Immature natural killer cell (primary cell): Measurements from ENCODE around the gene MIEF2. TPM values are rescaled to one million over a fixed set of nuclear protein-coding genes. Genes with fewer than 3 reads are reported as not detected.

Source experiments
- DNase-seq, 3 donors: peaks; one replicate each; pipeline ENCODE4 v3.0.0; 2022; ENCODE audit warnings: mixed read lengths in 1 of 3
- H3K27ac Mint-ChIP-seq, 6 donors: one replicate each; pipeline ENCODE4 v1.8.0; 2020; ENCODE audit warnings: mixed read lengths in 6 of 6, mild to moderate bottlenecking in 5 of 6, inconsistent platforms in 4 of 6, moderate library complexity in 3 of 6
- H3K27me3 Mint-ChIP-seq, 3 donors: one replicate each; pipeline ENCODE4 v1.8.0; 2020 to 2021; ENCODE audit warnings: low read depth in 3 of 3, mild to moderate bottlenecking in 3 of 3, mixed read lengths in 3 of 3, moderate library complexity in 3 of 3, inconsistent platforms in 1 of 3
- H3K36me3 Mint-ChIP-seq, 3 donors: one replicate each; pipeline ENCODE4 v1.8.0; 2020; ENCODE audit warnings: mixed read lengths in 3 of 3, inconsistent platforms in 2 of 3, mild to moderate bottlenecking in 2 of 3
- H3K4me1 Mint-ChIP-seq, 2 donors: one replicate each; pipeline ENCODE4 v1.8.0; 2020; ENCODE audit warnings: inconsistent platforms in 2 of 2, mild to moderate bottlenecking in 2 of 2, mixed read lengths in 2 of 2, moderate library complexity in 1 of 2
- H3K4me3 Mint-ChIP-seq, 5 donors: one replicate each; pipeline ENCODE4 v1.8.0; 2020; ENCODE audit warnings: mild to moderate bottlenecking in 5 of 5, mixed read lengths in 5 of 5, inconsistent platforms in 3 of 5, moderate library complexity in 3 of 5
- H3K9me3 Mint-ChIP-seq, 6 donors: one replicate each; pipeline ENCODE4 v1.8.0; 2020; ENCODE audit warnings: mild to moderate bottlenecking in 6 of 6, mixed read lengths in 6 of 6, inconsistent platforms in 4 of 6, moderate library complexity in 3 of 6
- polyA plus RNA-seq, 3 donors: library from polyadenylated mRNA; unstranded; fragments of 300-500 nt; fragmentation: Illumina TruSeq; gene quantifications; one replicate each; pipeline ENCODE4 v1.2.3, GENCODE V29; 2021

The MIEF2 gene
- polyA plus RNA-seq, 3 donors from 2014 or later, result 14.9 to 20.1 (median 17.4) TPM

- no peak for DNase-seq
- Mint-ChIP-seq H3K27ac (peak overlapping the region in 1 of 6 donors; percentile 24), H3K36me3 (no peaks in the 10 kb centered on the region), H3K4me3 (peak overlapping the region in 4 of 5 donors; percentile 5 to 49 (median 40)), H3K27me3 (peaks cover 0 to 5% (median 0%) of the 10 kb centered on the region in 3 donors), H3K4me1 (peaks cover 35 to 37% of the 10 kb centered on the region in 2 donors), H3K9me3 (no peaks in the 10 kb centered on the region)
Measured at GRCh38 chr17:18256351-18256750, 4.1 kb upstream of the MIEF2 start.

GRCh38 chr17:18256776-18257175 is 3.7 kb upstream of the MIEF2 start:
- peaks cover 0 to 5% (median 0%) of the 10 kb centered on the region in 3 donors for H3K27me3 Mint-ChIP-seq
- H3K9me3 Mint-ChIP-seq, result no peaks in the 10 kb centered on the region
- H3K36me3 Mint-ChIP-seq, result no peaks in the 10 kb centered on the region
- peak overlapping the region in 4 of 6 donors; percentile 39 to 58 (median 51) for H3K27ac Mint-ChIP-seq
- H3K4me3 Mint-ChIP-seq, result peak overlapping the region; percentile 93 to 99 (median 96)
- peaks cover 35 to 41% of the 10 kb centered on the region in 2 donors for H3K4me1 Mint-ChIP-seq
- DNase-seq, result no peak

GRCh38 chr17:18257268-18257981 is 3.0 kb upstream of the MIEF2 start:
- no peaks in the 10 kb centered on the region for H3K9me3 Mint-ChIP-seq
- peak overlapping the region; percentile 81 to 95 (median 91) for H3K27ac Mint-ChIP-seq
- H3K27me3 Mint-ChIP-seq, result peaks cover 0 to 5% (median 0%) of the 10 kb centered on the region in 3 donors
- H3K4me1 Mint-ChIP-seq, result peaks cover 35 to 44% of the 10 kb centered on the region in 2 donors
- H3K36me3 Mint-ChIP-seq, result no peaks in the 10 kb centered on the region
- DNase-seq, result no peak
- H3K4me3 Mint-ChIP-seq, result peak overlapping the region; percentile 93 to 99 (median 96)

GRCh38 chr17:18257982-18258355 is 2.5 kb upstream of the MIEF2 start:
- peak overlapping the region; percentile 93 to 99 (median 96) for H3K4me3 Mint-ChIP-seq
- H3K9me3 Mint-ChIP-seq, result no peaks in the 10 kb centered on the region
- DNase-seq, result peak; percentile 41 to 54 (median 49)
- peaks cover 35 to 44% of the 10 kb centered on the region in 2 donors for H3K4me1 Mint-ChIP-seq
- no peaks in the 10 kb centered on the region for H3K36me3 Mint-ChIP-seq
- H3K27ac Mint-ChIP-seq, result peak overlapping the region; percentile 81 to 95 (median 91)
- peaks cover 0 to 5% (median 0%) of the 10 kb centered on the region in 3 donors for H3K27me3 Mint-ChIP-seq

GRCh38 chr17:18258356-18259038 is 2.0 kb upstream of the MIEF2 start, which contains the start of gene FLII:
FLII (minus strand) TSS chr17:18258738; CDS start chr17:18258690, 48 bp downstream.
- peaks cover 35 to 47% of the 10 kb centered on the region in 2 donors for H3K4me1 Mint-ChIP-seq
- H3K27me3 Mint-ChIP-seq, result peaks cover 0 to 5% (median 0%) of the 10 kb centered on the region in 3 donors
- H3K9me3 Mint-ChIP-seq, result no peaks in the 10 kb centered on the region
- DNase-seq, result peak; percentile 41 to 51 (median 48)
- peak within 1 kb of the TSS; percentile 81 to 95 (median 91) for H3K27ac Mint-ChIP-seq
- H3K4me3 Mint-ChIP-seq, result peak within 1 kb of the TSS; percentile 93 to 99 (median 96)
- H3K36me3 Mint-ChIP-seq, result peaks cover 0 to 4% (median 4%) of the 10 kb centered on the region in 3 donors

- Mint-ChIP-seq H3K4me3 (peak overlapping the region; percentile 78 to 82 (median 79)), H3K36me3 (peaks cover 0 to 4% (median 4%) of the 10 kb centered on the region in 3 donors), H3K27ac (peak overlapping the region; percentile 51 to 89 (median 84)), H3K4me1 (peaks cover 35 to 47% of the 10 kb centered on the region in 2 donors), H3K9me3 (no peaks in the 10 kb centered on the region), H3K27me3 (peaks cover 0 to 3% (median 0%) of the 10 kb centered on the region in 3 donors)
- no peak for DNase-seq
Measured at GRCh38 chr17:18259621-18260331, 686 bp upstream of the MIEF2 start.

- Mint-ChIP-seq H3K36me3 (peaks cover 0 to 4% (median 4%) of the 10 kb centered on the region in 3 donors), H3K27me3 (peaks cover 0 to 3% (median 2%) of the 10 kb centered on the region in 3 donors), H3K4me3 (peak overlapping the region; percentile 78 to 82 (median 79)), H3K9me3 (no peaks in the 10 kb centered on the region), H3K27ac (peak overlapping the region; percentile 19 to 88 (median 66)), H3K4me1 (peaks cover 32 to 46% of the 10 kb centered on the region in 2 donors)
- peak in 1 of 3 donors; percentile 18 for DNase-seq
Measured at GRCh38 chr17:18261146-18261515, 669 bp downstream of the MIEF2 start.

GRCh38 chr17:18261659-18262058 is 1.2 kb downstream of the MIEF2 start:
- peak overlapping the region in 5 of 6 donors; percentile 58 to 84 (median 65) for H3K27ac Mint-ChIP-seq
- DNase-seq, result no peak
- H3K9me3 Mint-ChIP-seq, result no peaks in the 10 kb centered on the region
- H3K4me3 Mint-ChIP-seq, result peak overlapping the region; percentile 78 to 82 (median 79)
- peaks cover 0 to 4% (median 4%) of the 10 kb centered on the region in 3 donors for H3K36me3 Mint-ChIP-seq
- H3K4me1 Mint-ChIP-seq, result peaks cover 31 to 43% of the 10 kb centered on the region in 2 donors
- H3K27me3 Mint-ChIP-seq, result peaks cover 0 to 3% (median 2%) of the 10 kb centered on the region in 3 donors

- Mint-ChIP-seq H3K4me3 (peak overlapping the region in 4 of 5 donors; percentile 35 to 82 (median 70)), H3K27me3 (peaks cover 0 to 4% (median 2%) of the 10 kb centered on the region in 3 donors), H3K27ac (peak overlapping the region in 3 of 6 donors; percentile 59 to 84 (median 65)), H3K9me3 (no peaks in the 10 kb centered on the region), H3K4me1 (peaks cover 28 to 42% of the 10 kb centered on the region in 2 donors), H3K36me3 (peaks cover 0 to 4% (median 4%) of the 10 kb centered on the region in 3 donors)
- no peak for DNase-seq
Measured at GRCh38 chr17:18262111-18262510, 1.6 kb downstream of the MIEF2 start.

- Mint-ChIP-seq H3K4me1 (peaks cover 26 to 41% of the 10 kb centered on the region in 2 donors), H3K36me3 (peaks cover 0 to 4% (median 4%) of the 10 kb centered on the region in 3 donors), H3K27ac (no peak overlapping the region), H3K4me3 (peak overlapping the region in 2 of 5 donors; percentile 35 to 82), H3K27me3 (peaks cover 0 to 6% (median 2%) of the 10 kb centered on the region in 3 donors), H3K9me3 (no peaks in the 10 kb centered on the region)
- DNase-seq, result no peak
Measured at GRCh38 chr17:18262641-18263040, 2.2 kb downstream of the MIEF2 start.

- H3K27ac Mint-ChIP-seq, result no peak overlapping the region
- DNase-seq, result no peak
- H3K9me3 Mint-ChIP-seq, result no peaks in the 10 kb centered on the region
- peaks cover 0 to 4% (median 4%) of the 10 kb centered on the region in 3 donors for H3K36me3 Mint-ChIP-seq
- no peak overlapping the region for H3K4me3 Mint-ChIP-seq
- H3K4me1 Mint-ChIP-seq, result peaks cover 28 to 44% of the 10 kb centered on the region in 2 donors
- peaks cover 0 to 3% (median 2%) of the 10 kb centered on the region in 3 donors for H3K27me3 Mint-ChIP-seq
Measured at GRCh38 chr17:18263885-18264682, 3.6 kb downstream of the MIEF2 start.

GRCh38 chr17:18267366-18267765 is 6.9 kb downstream of the MIEF2 start:
- H3K27ac Mint-ChIP-seq, result peak overlapping the region in 1 of 6 donors; percentile 61
- peaks cover 0 to 4% (median 4%) of the 10 kb centered on the region in 3 donors for H3K36me3 Mint-ChIP-seq
- peak overlapping the region in 1 of 5 donors; percentile 12 for H3K4me3 Mint-ChIP-seq
- peak in 1 of 3 donors; percentile 32 for DNase-seq
- peaks cover 18 to 22% of the 10 kb centered on the region in 2 donors for H3K4me1 Mint-ChIP-seq
- no peaks in the 10 kb centered on the region for H3K9me3 Mint-ChIP-seq
- peaks cover 0 to 3% (median 2%) of the 10 kb centered on the region in 3 donors for H3K27me3 Mint-ChIP-seq
